GM12891 (cell line): ENCODE data around the gene TMTC4.

Experiments used
- DNase-seq: peaks from one replicate; pipeline ENCODE4 v3.0.0; 2011; ENCODE audit warnings: low spot score; ENCODE audit not compliant: insufficient read length
- FAIRE-seq: peaks from 2 replicates; lab custom pipeline; 2011; peaks lifted over from hg19 to GRCh38; lab: Jason Lieb, UNC
- PAX5 ChIP-seq: IDR thresholded peaks from 2 replicates; pipeline ENCODE4 v1.6.1; 2011; ENCODE audit warnings: low read length, moderate library complexity, mild to moderate bottlenecking; ENCODE audit not compliant: insufficient read depth, severe bottlenecking
- POLR2A ChIP-seq: IDR thresholded peaks from 2 replicates; pipeline ENCODE4 v1.6.1; 2011; ENCODE audit warnings: low read depth, low read length, control low read depth
- POLR2AphosphoS5 ChIP-seq: IDR thresholded peaks from 2 replicates; pipeline ENCODE4 v1.6.1; 2011; ENCODE audit warnings: low read depth, low read length, control low read depth
- POU2F2 ChIP-seq: IDR thresholded peaks from 2 replicates; pipeline ENCODE4 v1.6.1; 2011; ENCODE audit warnings: low read depth, mild to moderate bottlenecking, control low read depth, low read length, moderate library complexity
- SPI1 ChIP-seq: IDR thresholded peaks from 2 replicates; pipeline ENCODE4 v1.6.1; 2011; ENCODE audit warnings: low read depth, low read length, control low read depth
- TAF1 ChIP-seq: IDR thresholded peaks from 2 replicates; pipeline ENCODE4 v1.6.1; 2011; ENCODE audit warnings: low read depth, low read length, control low read depth

TMTC4 gene

DNA sequence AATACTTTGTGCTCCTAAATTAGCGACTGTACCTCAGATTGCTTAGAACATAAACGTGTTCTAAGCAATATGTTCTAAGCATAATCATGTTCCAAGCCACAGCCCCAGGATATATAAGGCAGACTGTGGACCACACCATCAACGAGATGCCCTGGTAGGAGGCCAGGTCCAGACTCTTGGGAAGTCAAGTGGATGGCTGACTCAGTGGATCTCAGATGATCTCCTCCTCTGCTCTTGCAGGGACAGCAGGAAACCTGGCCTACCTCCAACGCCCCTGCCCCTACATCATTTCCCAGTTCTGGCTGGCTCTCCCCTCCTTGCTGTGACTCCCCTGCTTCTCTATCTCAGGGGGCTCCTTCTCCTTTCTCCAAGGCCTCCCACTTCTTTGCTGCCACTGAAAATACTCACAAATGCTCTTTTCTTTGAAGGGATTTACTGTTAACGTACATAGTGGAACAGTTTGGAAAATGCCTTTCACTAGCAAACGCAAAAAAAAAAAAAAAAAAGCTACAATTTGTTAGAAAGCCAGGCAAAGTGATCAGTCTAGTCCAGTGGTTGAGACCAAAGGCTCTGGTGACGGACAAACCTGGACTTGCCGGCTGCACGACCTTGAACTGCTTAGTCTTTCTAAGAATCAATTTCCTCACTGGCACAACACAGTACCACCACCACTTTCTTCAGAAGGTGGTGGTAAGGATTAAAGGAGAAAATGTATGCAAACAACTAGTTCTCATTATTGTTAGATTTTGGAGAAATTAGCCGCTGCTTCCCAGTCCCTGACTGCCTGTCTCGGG, 3.0 kb downstream of the TMTC4 start:
- FAIRE-seq = no peak
- DNase-seq = no peak
- TF ChIP-seq PAX5 (no peak), SPI1 (no peak), POU2F2 (no peak), POLR2AphosphoS5 (no peak), POLR2A (no peak), TAF1 (no peak)

- no peak for DNase-seq
These were observed 6.2 kb downstream of the TMTC4 start for GRCh38 chr13:100668408-100668807.

GRCh38 chr13:100667894-100668293, 6.7 kb downstream of the TMTC4 start:
- FAIRE-seq (no peak), DNase-seq (no peak)
- no peak for TF ChIP-seq TAF1

More at GRCh38 chr13:100668408-100668807, 6.2 kb downstream of the TMTC4 start:
- TF ChIP-seq POLR2A (no peak), TAF1 (no peak)
- FAIRE-seq = no peak

GRCh38 chr13:100666124-100666523, 8.5 kb downstream of the TMTC4 start:
- DNase-seq = no peak

GRCh38 chr13:100665403-100665802, 9.2 kb downstream of the TMTC4 start:
- FAIRE-seq = no peak
- TF ChIP-seq PAX5 (no peak), POU2F2 (no peak), POLR2A (no peak), TAF1 (no peak), POLR2AphosphoS5 (no peak), SPI1 (no peak)
- no peak for DNase-seq

More at GRCh38 chr13:100666124-100666523, 8.5 kb downstream of the TMTC4 start:
- FAIRE-seq = no peak
- TF ChIP-seq SPI1 (no peak), POU2F2 (no peak), TAF1 (no peak), POLR2AphosphoS5 (no peak), PAX5 (no peak), POLR2A (no peak)

DNA sequence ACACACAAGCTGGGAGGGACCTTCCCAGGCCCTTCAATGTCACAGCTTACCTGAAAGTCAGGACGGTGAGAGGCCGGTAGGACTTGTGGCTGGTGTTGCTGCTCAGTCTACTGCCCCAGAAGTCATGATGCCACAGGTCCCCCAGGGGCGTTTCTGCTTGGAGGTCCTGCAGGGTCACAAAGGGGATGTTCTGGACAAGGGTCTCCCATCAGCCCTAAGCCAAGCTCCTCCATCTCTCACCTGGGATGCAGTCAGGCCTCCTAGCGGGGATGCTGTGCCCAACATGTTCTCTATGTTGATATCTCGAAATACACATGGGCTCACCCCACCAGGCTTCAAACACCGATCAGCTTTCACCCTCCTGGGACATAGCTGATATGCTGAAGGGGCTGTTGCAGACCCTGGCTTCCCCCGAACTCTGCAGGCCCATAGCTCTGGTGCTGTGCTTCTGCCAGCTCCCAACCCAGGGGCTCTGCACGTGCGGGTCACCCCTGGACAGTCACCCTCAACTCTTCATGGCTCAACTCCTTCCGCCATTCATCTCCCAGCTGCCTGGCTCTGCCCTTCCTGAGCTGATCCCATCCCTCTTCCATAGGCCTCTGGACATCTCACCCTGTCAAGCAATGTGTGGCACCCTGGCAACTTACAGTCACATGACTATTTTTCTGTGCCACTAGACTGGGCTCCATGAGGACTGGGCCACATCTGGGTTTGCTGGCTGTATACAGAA, 10.3 kb downstream of the TMTC4 start:
- DNase-seq (no peak), FAIRE-seq (no peak)
- TF ChIP-seq POU2F2 (no peak), SPI1 (no peak), TAF1 (no peak), PAX5 (no peak), POLR2AphosphoS5 (no peak), POLR2A (no peak)

DNA sequence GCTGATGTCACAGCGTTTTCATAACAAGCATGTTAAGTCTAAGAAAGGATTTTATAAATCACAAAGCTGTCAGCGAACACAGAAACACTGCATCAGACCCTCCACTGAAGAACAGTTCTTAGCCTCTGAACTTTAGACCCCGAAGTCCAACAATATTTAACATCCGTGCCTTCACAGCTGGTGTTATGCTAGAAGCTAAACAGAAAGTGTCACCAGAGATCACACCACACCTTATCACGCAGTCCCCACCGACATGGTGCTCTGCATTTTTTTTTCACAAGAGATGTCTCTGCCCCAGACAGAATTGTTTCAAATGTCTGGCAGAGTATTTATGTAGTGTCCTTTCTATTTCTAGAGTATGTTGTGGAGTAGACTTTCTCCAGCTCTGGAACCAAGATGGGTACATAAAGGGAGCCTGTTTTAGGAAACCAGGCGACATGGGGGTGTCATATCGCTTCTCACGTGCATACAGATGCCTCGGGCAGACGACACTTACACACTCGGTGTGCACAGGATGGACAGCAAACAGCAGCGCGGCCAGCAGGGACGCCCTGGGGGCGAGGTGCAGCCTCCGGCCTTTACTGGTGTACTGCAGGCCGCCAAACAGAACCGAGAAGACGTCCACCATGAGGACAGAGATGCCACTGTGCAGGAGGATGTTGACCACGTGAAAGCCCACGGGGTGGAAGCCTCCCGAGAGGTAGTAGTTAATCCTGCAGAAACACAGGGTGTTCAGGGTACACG, 12.0 kb downstream of the TMTC4 start:
- TF ChIP-seq POLR2A (no peak), TAF1 (no peak), SPI1 (no peak), POU2F2 (no peak), POLR2AphosphoS5 (no peak), PAX5 (no peak)
- FAIRE-seq (no peak), DNase-seq (no peak)

DNA sequence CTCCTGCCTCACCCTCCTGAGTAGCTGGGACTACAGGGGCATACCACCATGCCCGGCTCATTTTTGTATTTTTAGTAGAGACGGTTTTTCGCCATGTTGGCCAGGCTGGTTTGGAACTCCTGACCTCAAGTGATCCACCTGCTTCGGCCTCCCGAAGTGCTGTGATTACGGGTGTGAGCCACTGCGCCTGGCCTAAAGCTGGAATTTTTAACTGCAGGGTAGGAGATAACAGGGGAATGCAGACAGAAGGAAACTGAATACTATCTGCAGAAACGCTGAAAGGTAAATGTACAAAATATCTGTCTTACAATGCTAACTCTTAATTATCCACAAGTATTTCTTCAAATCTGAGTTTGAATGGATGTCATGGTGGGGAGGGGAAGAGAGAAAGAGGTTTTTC, 13.8 kb downstream of the TMTC4 start:
- DNase-seq (no peak), FAIRE-seq (no peak)
- no peak for TF ChIP-seq SPI1
- TF ChIP-seq POLR2A = no peak
- no peak for TF ChIP-seq POU2F2

GRCh38 chr13:100659578-100659977, 15.0 kb downstream of the TMTC4 start:
- no peak for FAIRE-seq
- DNase-seq = no peak
- no peak for TF ChIP-seq PAX5
- no peak for TF ChIP-seq POLR2AphosphoS5
- no peak for TF ChIP-seq POU2F2
- no peak for TF ChIP-seq SPI1
- no peak for TF ChIP-seq TAF1
- no peak for TF ChIP-seq POLR2A

GRCh38 chr13:100658363-100658762, 16.2 kb downstream of the TMTC4 start:
- DNase-seq (no peak), FAIRE-seq (no peak)
- TF ChIP-seq SPI1 (no peak), POLR2A (no peak), TAF1 (no peak), POLR2AphosphoS5 (no peak), PAX5 (no peak), POU2F2 (no peak)
